Activated T-helper 2 cell treated with anti-CD3 and anti-CD28 coated beads, Interferon-gamma antibody, Interleukin-2, Interleukin-4, amounts not matched to agents 10 μg/mL and 5 μg/mL and 100 μg/mL, durations not matched to agents 14 hours and 24 hours and 36 hours (primary cell): ENCODE data around the gene TGFBI. TPM values are rescaled to one million over a fixed set of nuclear protein-coding genes. Genes with fewer than 3 reads are reported as not detected.

ENCODE experiments used
- DNase-seq: peaks from one replicate; pipeline ENCODE4 v3.0.0; 2021; ENCODE audit warnings: low spot score
- H3K27ac Mint-ChIP-seq: one replicate; pipeline ENCODE4 v1.8.0; 2021; ENCODE audit warnings: mixed read lengths
- H3K27me3 Mint-ChIP-seq: one replicate; pipeline ENCODE4 v1.8.0; 2021; ENCODE audit warnings: low read depth, mixed read lengths
- H3K36me3 Mint-ChIP-seq: one replicate; pipeline ENCODE4 v1.8.0; 2021; ENCODE audit warnings: low read depth, mixed read lengths
- H3K4me1 Mint-ChIP-seq: one replicate; pipeline ENCODE4 v1.8.0; 2021; ENCODE audit warnings: low read depth, mixed read lengths
- H3K4me3 Mint-ChIP-seq: one replicate; pipeline ENCODE4 v1.8.0; 2021; ENCODE audit warnings: low read depth, mild to moderate bottlenecking, moderate library complexity, mixed read lengths
- H3K9me3 Mint-ChIP-seq: one replicate; pipeline ENCODE4 v1.8.0; 2021; ENCODE audit warnings: mixed read lengths
- intact Hi-C: fragments of 100-400 bp; cut with micrococcal nuclease; formaldehyde crosslinking; loops from one replicate; pipeline ENCODE4 v1.15.1; 2023
- total RNA-seq: library from RNA; stranded (reverse); gene quantifications from 2 replicates; pipeline ENCODE4 v1.2.3, GENCODE V29; 2022

Gene TGFBI
- total RNA-seq, 1 donor from 2014 or later: not detected

DNA sequence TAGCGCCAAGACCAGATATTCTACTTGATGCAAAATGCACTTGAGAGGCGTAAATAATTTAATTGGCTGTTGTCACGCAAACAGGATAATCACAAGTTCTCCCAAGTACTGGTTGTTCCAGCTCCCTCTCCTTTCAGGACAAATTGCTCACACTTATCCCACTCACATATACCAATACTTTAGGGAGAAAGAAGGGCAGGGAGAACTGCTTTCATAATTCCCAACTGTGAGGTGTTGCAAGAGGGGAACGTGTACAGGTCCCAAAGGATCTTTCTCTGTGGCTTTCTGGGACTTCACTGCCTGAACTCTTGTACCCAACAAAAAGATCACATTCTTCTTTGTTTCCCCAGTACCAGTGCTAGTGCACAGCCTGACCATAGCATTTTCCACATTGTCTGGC, 21.5 kb upstream of the TGFBI start:
- H3K4me1 Mint-ChIP-seq: no peaks in the 10 kb centered on the region
- peaks cover 17% of the 10 kb centered on the region for H3K27me3 Mint-ChIP-seq
- H3K36me3 Mint-ChIP-seq: no peaks in the 10 kb centered on the region
- H3K27ac Mint-ChIP-seq: no peak overlapping the region
- H3K4me3 Mint-ChIP-seq: no peak overlapping the region
- DNase-seq: no peak
- intact Hi-C loops: no loop called here
- H3K9me3 Mint-ChIP-seq: no peaks in the 10 kb centered on the region

DNA sequence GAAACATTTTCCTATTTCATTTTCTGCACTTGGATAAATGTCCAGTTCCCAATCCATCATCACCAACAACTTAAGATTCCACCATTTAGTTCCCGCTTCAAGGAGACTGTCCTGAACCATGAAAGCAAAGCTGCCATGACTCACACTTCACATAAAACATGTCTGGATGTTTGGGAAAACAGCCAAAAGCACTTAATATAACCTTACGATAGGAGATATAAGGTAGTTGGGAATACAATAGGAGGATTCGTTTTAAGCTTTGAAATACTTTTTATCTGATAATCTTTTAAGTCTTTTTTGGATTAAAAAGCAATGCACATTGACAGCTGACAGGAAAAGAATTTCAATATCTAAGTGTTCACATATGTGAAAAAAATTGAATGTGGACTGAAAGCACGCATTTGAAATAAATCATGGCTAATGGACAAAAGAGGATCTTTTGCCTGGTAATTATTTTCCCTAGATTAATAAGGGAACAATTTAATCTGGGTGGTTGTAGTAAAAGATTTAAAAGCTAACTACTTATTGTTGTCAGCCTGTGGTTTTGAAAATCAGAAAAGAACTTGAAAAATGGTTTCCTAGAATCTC, 17.3 kb upstream of the TGFBI start:
- Mint-ChIP-seq H3K27ac (no peak overlapping the region), H3K36me3 (no peaks in the 10 kb centered on the region), H3K4me1 (no peaks in the 10 kb centered on the region), H3K27me3 (peaks cover 36% of the 10 kb centered on the region), H3K9me3 (no peaks in the 10 kb centered on the region), H3K4me3 (no peak overlapping the region)
- DNase-seq: no peak
- intact Hi-C loops: no loop called here

DNA sequence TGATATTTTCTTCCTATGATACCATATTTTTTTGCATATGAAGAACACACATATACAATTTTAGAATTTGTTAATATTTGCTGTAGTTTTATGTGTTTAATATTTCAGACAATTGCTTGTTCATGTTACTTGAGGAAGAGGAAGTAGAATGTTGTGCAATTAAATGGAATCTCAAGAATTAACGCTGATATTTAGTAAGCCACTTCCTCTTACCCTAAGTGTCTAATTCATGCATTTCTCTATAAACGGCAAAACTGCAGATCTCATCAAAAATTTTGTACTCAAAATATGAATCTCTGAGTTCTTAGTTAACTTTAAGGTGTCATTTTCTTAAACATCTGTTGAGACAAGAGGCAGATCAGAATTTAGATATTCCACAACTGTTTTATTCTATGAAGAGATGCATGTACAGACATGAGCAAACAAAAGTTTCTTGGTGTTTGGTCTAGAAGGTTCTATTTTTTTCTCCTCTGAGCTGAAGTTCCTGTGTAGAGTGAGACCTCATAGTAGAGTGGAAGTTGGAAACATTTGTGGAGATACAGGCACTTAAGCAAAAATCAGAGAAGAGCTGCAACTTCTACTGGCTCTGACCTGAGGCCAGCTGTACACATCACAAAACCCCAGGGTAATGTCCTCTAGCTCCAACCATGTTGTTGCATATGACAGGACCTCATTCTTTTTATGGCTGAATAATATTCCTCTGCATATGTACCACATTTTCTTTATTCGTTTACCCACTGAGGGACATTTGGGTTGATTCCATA, 16.6 kb upstream of the TGFBI start:
- Mint-ChIP-seq H3K4me3 (no peak overlapping the region), H3K4me1 (no peaks in the 10 kb centered on the region)

DNA sequence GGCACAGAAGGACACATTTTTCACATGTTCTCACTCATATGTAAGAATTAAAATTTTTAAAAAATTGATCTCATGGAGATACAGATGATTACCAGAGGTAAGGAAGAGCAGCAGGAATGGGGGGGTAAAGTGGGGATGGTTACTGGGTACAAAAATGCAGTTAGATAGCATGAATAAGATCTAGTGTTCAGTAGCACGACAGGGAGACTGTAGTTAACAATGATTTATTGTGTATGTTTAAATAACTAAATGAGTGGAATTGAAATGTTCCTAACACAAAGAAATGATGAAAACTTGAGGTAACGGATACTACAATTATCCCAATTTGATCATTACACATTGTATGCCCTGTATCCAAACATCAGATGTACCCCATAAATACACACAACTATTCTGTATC, 15.2 kb upstream of the TGFBI start:
- no peak for DNase-seq
- Mint-ChIP-seq H3K27ac (no peak overlapping the region), H3K36me3 (no peaks in the 10 kb centered on the region), H3K4me3 (no peak overlapping the region), H3K4me1 (no peaks in the 10 kb centered on the region), H3K27me3 (peaks cover 39% of the 10 kb centered on the region), H3K9me3 (no peaks in the 10 kb centered on the region)
- intact Hi-C loops: no loop called here

More for the DNA sequence above, 16.6 kb upstream of the TGFBI start:
- H3K27ac Mint-ChIP-seq: no peak overlapping the region
- H3K27me3 Mint-ChIP-seq: peaks cover 38% of the 10 kb centered on the region
- no peaks in the 10 kb centered on the region for H3K36me3 Mint-ChIP-seq
- intact Hi-C loops: no loop called here
- no peaks in the 10 kb centered on the region for H3K9me3 Mint-ChIP-seq
- no peak for DNase-seq

DNA sequence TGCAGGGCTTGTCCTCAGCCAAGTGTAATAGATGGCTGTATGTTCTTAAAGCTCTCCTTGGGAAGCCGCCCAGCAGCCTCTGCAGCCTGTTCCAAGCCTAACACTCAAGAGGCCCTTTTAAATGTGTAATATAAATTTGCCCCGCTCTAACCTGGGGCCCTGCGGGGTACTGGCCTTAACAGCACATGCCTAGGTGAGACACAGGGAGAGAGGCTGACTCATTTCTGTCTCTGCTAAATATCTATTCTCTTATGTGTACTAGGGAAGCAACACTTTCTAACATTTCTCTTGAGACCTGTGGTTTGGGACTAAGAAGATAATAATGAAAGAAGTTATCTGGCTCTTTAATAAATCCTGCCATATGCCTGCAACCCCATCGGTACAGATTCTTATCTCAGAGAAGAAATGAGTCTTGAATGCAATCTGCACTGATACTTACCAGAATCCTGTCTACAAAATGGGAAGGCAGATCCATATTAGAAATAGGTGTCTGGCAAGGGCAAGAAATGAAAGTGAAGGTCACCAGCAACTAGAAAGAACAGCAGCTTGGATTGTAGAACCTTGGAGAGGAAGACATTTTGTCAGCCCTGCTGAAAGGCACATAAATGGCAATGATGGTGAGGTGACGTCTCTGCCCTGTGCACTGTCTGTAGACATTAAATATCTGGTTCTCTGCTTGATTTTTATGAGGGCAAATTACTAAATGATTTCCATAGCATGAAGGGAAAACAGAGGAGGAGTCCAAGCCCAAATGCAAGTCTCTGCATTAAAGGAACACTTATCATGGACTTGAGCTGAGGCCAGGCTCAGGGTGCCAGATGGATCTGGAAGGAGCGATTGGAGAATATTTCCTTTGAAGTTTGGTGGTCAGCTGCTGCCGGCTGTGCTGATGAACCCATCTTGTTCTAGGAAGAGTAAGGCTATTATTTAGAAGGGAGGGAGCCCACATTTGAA, 14.5 kb upstream of the TGFBI start:
- intact Hi-C loops: no loop called here
- Mint-ChIP-seq H3K4me1 (no peaks in the 10 kb centered on the region), H3K27me3 (peaks cover 43% of the 10 kb centered on the region), H3K9me3 (no peaks in the 10 kb centered on the region), H3K27ac (no peak overlapping the region), H3K36me3 (no peaks in the 10 kb centered on the region), H3K4me3 (no peak overlapping the region)
- no peak for DNase-seq

DNA sequence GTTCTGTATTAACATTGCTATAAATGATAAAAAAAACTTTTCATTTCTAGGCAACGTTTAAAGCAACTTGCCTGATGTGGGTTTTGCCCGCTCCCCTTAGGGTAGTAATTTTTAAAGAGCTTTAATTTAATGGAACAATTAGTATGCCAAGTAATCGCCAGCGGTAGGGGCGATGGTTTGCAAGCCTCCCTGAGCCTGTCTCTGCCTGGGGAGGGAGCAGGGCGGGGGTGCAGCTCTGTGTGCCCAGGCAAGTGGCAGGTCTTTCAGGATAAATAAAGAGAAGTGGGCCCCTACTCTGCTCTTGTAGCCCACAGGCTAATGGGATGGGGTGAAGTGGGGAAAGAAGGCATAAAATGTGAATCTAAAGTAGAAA, 13.8 kb upstream of the TGFBI start:
- Mint-ChIP-seq H3K4me1 (peaks cover under 1% of the 10 kb centered on the region), H3K9me3 (no peaks in the 10 kb centered on the region), H3K4me3 (no peak overlapping the region), H3K27me3 (peaks cover 45% of the 10 kb centered on the region), H3K36me3 (no peaks in the 10 kb centered on the region), H3K27ac (no peak overlapping the region)
- no peak for DNase-seq
- intact Hi-C loops: no loop called here

DNA sequence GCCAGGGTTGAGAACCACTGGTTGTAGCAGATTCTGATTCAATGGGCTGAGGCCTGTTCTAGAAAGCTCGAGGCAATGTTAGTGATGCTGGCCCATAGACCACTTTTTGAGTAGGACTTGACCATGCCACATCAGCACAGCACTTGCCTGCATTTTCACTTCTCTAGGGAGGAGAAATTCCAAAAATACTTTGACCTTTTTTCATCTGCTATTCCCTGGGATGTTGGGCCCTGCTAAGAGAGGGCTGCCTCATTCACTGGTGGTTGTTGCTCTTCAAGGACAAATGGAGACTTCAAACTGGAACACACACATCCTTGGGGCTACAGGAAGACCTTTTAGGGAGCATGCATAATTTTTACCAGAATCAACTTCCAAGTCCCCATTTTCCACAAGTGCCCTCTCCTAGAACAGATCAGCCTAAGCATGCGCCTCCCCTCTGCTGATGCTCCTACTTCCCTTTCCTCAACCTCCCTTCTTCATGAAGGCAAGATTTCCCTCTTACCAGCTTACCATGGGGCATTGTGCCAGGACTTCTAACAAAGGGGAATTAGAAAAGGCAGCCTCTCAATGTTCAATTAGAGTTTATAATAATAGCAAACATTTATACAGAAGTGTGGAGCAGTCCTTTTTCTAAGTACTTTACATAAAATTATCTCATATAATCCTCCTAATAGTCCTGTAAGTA, 12.7 kb upstream of the TGFBI start:
- Mint-ChIP-seq H3K9me3 (no peaks in the 10 kb centered on the region), H3K27me3 (peaks cover 42% of the 10 kb centered on the region), H3K27ac (no peak overlapping the region), H3K36me3 (no peaks in the 10 kb centered on the region), H3K4me1 (peaks cover 5% of the 10 kb centered on the region), H3K4me3 (no peak overlapping the region)
- intact Hi-C loops: no loop called here
- no peak for DNase-seq

DNA sequence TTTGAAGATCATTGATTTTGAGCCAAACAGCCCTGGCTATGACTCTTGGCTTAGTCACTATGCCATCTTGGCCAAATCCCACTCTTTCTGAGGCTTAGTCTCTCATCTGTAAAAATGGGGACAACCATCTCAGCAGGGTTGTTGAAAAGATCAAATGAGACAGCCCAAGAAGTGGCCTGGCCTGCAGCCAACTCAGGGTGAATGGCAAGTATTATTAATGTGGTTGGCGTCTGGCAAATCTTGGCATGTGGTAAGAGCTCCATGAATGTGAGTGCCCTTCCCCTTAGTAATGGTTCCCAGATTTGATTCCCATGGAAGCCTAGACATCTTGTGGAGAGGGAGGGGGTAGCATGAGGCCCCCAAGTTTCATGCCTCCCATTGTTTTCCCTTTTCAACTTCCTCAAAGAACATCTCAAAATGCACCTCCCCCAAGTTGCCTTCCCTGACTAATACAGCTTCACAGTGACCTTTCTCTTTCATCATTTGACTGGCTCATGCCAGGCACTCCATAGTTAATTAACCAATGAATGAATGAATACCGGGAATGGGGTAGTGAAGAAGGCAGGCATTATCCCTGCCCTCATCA, 11.8 kb upstream of the TGFBI start:
- intact Hi-C loops: no loop called here
- H3K36me3 Mint-ChIP-seq: no peaks in the 10 kb centered on the region
- DNase-seq: no peak
- no peaks in the 10 kb centered on the region for H3K9me3 Mint-ChIP-seq
- H3K27me3 Mint-ChIP-seq: peaks cover 34% of the 10 kb centered on the region
- H3K4me1 Mint-ChIP-seq: peaks cover 5% of the 10 kb centered on the region
- H3K27ac Mint-ChIP-seq: no peak overlapping the region
- H3K4me3 Mint-ChIP-seq: no peak overlapping the region

DNA sequence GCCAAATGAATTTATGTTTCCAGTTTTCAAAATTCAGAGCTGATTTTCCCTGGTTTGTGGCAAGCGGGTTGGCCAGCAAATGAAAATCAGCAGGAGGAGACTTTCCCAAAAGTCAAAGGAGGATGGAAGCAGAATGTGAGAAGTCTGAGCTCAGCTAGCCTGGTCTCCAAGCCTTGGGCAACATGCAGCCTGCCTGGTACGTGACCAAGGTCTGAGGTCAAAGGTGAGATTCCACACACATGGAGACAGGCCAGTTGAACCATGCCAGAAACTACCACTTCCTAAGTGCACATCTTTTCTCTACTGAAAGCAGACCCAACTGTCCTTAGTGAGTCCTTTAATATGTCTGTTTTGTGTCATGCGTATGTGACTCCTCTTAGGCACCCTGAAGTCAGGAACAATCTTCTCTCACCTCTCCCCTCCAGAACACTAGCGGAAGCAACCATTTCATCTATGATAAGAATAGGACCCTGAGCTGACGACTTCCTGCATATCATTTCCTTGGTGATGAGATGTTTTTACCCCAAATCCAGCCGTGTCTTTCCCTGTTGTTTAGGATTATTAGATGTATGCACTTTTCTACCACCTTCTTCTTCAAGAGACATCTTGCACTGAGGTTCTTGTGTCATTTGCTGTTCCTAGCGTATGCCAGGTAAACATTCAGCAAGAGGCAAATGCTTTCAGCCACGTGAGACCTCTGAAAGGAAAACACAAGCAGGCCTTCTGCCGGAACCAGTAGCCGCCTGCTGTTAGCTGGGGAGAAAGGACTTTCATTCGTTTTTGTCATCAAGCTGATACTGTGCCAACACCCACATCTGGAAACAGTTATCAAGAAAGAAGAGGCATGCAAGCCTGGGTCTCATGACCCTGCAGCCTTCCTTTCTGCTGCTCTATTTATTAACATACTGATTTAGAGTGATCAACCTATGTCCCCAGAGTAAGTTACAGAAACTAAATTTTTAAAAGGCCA, 9.7 kb upstream of the TGFBI start:
- no peak for DNase-seq
- H3K36me3 Mint-ChIP-seq: no peaks in the 10 kb centered on the region
- intact Hi-C loops: no loop called here
- peaks cover 31% of the 10 kb centered on the region for H3K27me3 Mint-ChIP-seq
- no peak overlapping the region for H3K4me3 Mint-ChIP-seq
- no peak overlapping the region for H3K27ac Mint-ChIP-seq
- H3K9me3 Mint-ChIP-seq: no peaks in the 10 kb centered on the region
- H3K4me1 Mint-ChIP-seq: peaks cover 5% of the 10 kb centered on the region

DNA sequence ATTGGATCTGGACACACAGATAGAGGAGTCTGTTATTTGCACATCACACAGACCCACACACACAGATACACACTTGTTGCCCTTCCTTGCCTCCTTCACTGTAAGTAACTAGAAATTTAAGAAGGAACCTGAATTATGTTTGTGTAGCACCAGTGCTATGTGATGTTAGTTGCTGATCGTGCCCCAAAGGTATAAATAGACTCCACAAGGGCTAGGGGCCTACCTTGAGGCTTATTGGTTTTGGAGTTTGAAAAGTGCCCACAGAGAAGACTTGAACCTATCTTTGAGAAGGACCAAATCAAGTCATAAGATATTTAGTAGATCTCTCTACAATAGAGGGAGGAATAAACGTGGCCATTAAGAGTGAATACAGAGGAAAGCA, 8.8 kb upstream of the TGFBI start:
- Mint-ChIP-seq H3K36me3 (no peaks in the 10 kb centered on the region), H3K4me1 (peaks cover 5% of the 10 kb centered on the region), H3K27me3 (peaks cover 36% of the 10 kb centered on the region), H3K4me3 (no peak overlapping the region), H3K27ac (no peak overlapping the region), H3K9me3 (no peaks in the 10 kb centered on the region)
- intact Hi-C loops: no loop called here
- DNase-seq: no peak

DNA sequence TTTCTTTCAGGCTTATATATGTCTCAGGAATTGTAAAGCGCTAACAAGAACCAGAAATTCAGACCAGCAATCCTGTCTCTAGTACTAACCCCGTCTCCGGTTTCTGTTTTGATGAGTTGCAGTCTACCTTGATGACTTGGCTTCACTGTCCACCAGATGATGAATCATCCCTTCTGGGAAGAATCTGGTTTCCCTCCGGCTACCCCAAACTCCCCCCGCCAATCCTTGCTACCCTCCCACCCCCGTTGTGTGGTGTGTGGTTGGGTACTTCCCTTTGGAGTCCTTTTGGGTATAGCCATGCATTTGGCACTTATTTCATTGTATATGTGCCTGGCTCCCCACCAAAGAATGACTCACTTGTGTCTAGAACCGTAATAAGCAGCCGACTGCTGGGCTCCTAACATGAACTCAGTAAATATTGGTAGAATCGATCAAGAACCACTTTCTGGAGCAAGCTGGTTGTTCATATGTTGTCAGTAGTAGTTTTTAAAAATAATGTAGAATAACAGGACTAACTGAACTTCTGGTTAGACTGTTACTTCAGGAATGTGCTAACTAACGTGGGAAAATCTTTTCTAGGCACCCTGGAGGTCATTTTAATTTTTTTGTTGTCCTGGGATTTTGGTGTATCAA, 8.3 kb upstream of the TGFBI start:
- DNase-seq: no peak
- Mint-ChIP-seq H3K9me3 (no peaks in the 10 kb centered on the region), H3K27me3 (peaks cover 34% of the 10 kb centered on the region), H3K4me1 (peaks cover 5% of the 10 kb centered on the region), H3K4me3 (no peak overlapping the region), H3K36me3 (no peaks in the 10 kb centered on the region), H3K27ac (no peak overlapping the region)
- intact Hi-C loops: no loop called here
